WTC11 (cell line): Measurements from ENCODE around the gene CACNG7. TPM values are rescaled to one million over a fixed set of nuclear protein-coding genes. Genes with fewer than 3 reads are reported as not detected.
A peak's percentile ranks its signal among the peaks of the same experiment; 100 is the strongest.

Source experiments
- AFF4 ChIP-seq: sonication (generic); formaldehyde crosslinking; IDR thresholded peaks from 2 replicates; pipeline ENCODE4 v1.8.1; 2023; ENCODE audit warnings: mild to moderate bottlenecking, missing genetic modification reagents, borderline replicate concordance
- ARID4B ChIP-seq: sonication (generic); formaldehyde crosslinking; IDR thresholded peaks from 2 replicates; pipeline ENCODE4 v1.8.0; 2023; ENCODE audit warnings: missing genetic modification reagents, mild to moderate bottlenecking, borderline replicate concordance
- CBFB ChIP-seq: sonication (generic); formaldehyde crosslinking; IDR thresholded peaks from 2 replicates; pipeline ENCODE4 v1.8.1; 2022; ENCODE audit warnings: mild to moderate bottlenecking, low read depth, missing genetic modification reagents
- CREB1 ChIP-seq: sonication (generic); formaldehyde crosslinking; IDR thresholded peaks from 2 replicates; pipeline ENCODE4 v1.8.0; 2023; ENCODE audit warnings: mild to moderate bottlenecking, missing genetic modification reagents
- E2F4 ChIP-seq: sonication (generic); formaldehyde crosslinking; IDR thresholded peaks from 2 replicates; pipeline ENCODE4 v1.8.1; 2022; ENCODE audit warnings: low read depth, mild to moderate bottlenecking, moderate library complexity, missing genetic modification reagents, borderline replicate concordance
- ERG ChIP-seq: fragments of 250-450 bp; sonication (Bioruptor Pico); IDR thresholded peaks from 2 replicates; pipeline ENCODE4 v1.8.0; 2021; ENCODE audit warnings: mild to moderate bottlenecking
- FOXK1 ChIP-seq: sonication (generic); formaldehyde crosslinking; IDR thresholded peaks from 2 replicates; pipeline ENCODE4 v1.8.0; 2022; ENCODE audit warnings: mild to moderate bottlenecking, moderate library complexity, missing genetic modification reagents
- FOXP1 ChIP-seq: sonication (generic); formaldehyde crosslinking; IDR thresholded peaks from 2 replicates; pipeline ENCODE4 v1.8.0; 2022; ENCODE audit warnings: missing genetic modification reagents, mild to moderate bottlenecking, moderate library complexity, borderline replicate concordance
- HMGA2 ChIP-seq: fragments of 250-450 bp; sonication (Bioruptor Pico); IDR thresholded peaks from 2 replicates; pipeline ENCODE4 v1.4.0; 2021; ENCODE audit warnings: mild to moderate bottlenecking, moderate library complexity
- JUN ChIP-seq: sonication (generic); formaldehyde crosslinking; IDR thresholded peaks from 2 replicates; pipeline ENCODE4 v1.8.0; 2023; ENCODE audit warnings: mild to moderate bottlenecking, missing genetic modification reagents
- MAX ChIP-seq: sonication (generic); formaldehyde crosslinking; IDR thresholded peaks from 2 replicates; pipeline ENCODE4 v1.8.0; 2022; ENCODE audit warnings: mild to moderate bottlenecking, missing genetic modification reagents
- MLX ChIP-seq: sonication (generic); formaldehyde crosslinking; IDR thresholded peaks from 2 replicates; pipeline ENCODE4 v1.8.1; 2023; ENCODE audit warnings: mild to moderate bottlenecking, missing genetic modification reagents, moderate library complexity
- MXD4 ChIP-seq: fragments of 250-450 bp; sonication (Bioruptor Pico); IDR thresholded peaks from 2 replicates; pipeline ENCODE4 v1.8.0; 2021; ENCODE audit warnings: mild to moderate bottlenecking, moderate library complexity, borderline replicate concordance
- NFE2L1 ChIP-seq: sonication (generic); formaldehyde crosslinking; IDR thresholded peaks from 2 replicates; pipeline ENCODE4 v1.8.1; 2023; ENCODE audit warnings: missing genetic modification reagents
- NR3C1 ChIP-seq: sonication (generic); formaldehyde crosslinking; conservative IDR thresholded peaks from 2 replicates; pipeline ENCODE4 v1.8.1; 2023; ENCODE audit warnings: low read depth, mild to moderate bottlenecking, missing genetic modification reagents
- PRDM15 ChIP-seq: sonication (generic); formaldehyde crosslinking; IDR thresholded peaks from 2 replicates; pipeline ENCODE4 v1.8.0; 2022; ENCODE audit warnings: missing genetic modification reagents
- RELA ChIP-seq: sonication (generic); formaldehyde crosslinking; IDR thresholded peaks from 2 replicates; pipeline ENCODE4 v1.8.1; 2022; ENCODE audit warnings: missing genetic modification reagents, mild to moderate bottlenecking, borderline replicate concordance
- SP1 ChIP-seq: sonication (generic); formaldehyde crosslinking; conservative IDR thresholded peaks from 2 replicates; pipeline ENCODE4 v1.8.1; 2022; ENCODE audit warnings: missing genetic modification reagents
- TP53 ChIP-seq: sonication (generic); formaldehyde crosslinking; IDR thresholded peaks from 2 replicates; pipeline ENCODE4 v1.8.1; 2023; ENCODE audit warnings: mild to moderate bottlenecking, missing genetic modification reagents
- USF1 ChIP-seq: sonication (generic); formaldehyde crosslinking; IDR thresholded peaks from 2 replicates; pipeline ENCODE4 v1.8.0; 2022; ENCODE audit warnings: mild to moderate bottlenecking, missing genetic modification reagents
- ZBTB21 ChIP-seq: sonication (generic); formaldehyde crosslinking; IDR thresholded peaks from 2 replicates; pipeline ENCODE4 v1.8.1; 2023; ENCODE audit warnings: mild to moderate bottlenecking, missing genetic modification reagents, borderline replicate concordance
- ZNF263 ChIP-seq: sonication (generic); formaldehyde crosslinking; IDR thresholded peaks from 2 replicates; pipeline ENCODE4 v1.8.1; 2022; ENCODE audit warnings: low read depth, mild to moderate bottlenecking, moderate library complexity, missing genetic modification reagents
- ZNF396 ChIP-seq: fragments of 250-450 bp; sonication (Bioruptor Pico); IDR thresholded peaks from 2 replicates; pipeline ENCODE4 v1.8.0; 2021; ENCODE audit warnings: mild to moderate bottlenecking, moderate library complexity, borderline replicate concordance
- ZNF416 ChIP-seq: fragments of 250-450 bp; sonication (Bioruptor Pico); IDR thresholded peaks from 2 replicates; pipeline ENCODE4 v1.9.0; 2021; ENCODE audit warnings: mild to moderate bottlenecking, inconsistent platforms
- total RNA-seq: library from RNA; stranded (reverse); gene quantifications from 3 replicates; pipeline ENCODE4 v1.2.3, GENCODE V29; 2021

Gene CACNG7
- total RNA-seq, 1 experiment from 2014 or later, result 33.3 TPM

- TF ChIP-seq ZBTB21 (CRISPR knock-in tag) (no peak), USF1 (CRISPR knock-in tag) (peak; percentile 38; the same call in 1 of the 2 replicates), MAX (no peak; the same call in 1 of the 2 replicates), AFF4 (CRISPR knock-in tag) (no peak), NFE2L1 (CRISPR knock-in tag) (no peak), ZNF263 (CRISPR knock-in tag) (no peak), MLX (CRISPR knock-in tag) (no peak), ZNF416 (CRISPR knock-in tag) (no peak), HMGA2 (CRISPR knock-in tag) (no peak), TP53 (peak; percentile 71; the same call in 1 of the 2 replicates), MXD4 (CRISPR knock-in tag) (no peak), FOXK1 (peak; percentile 30; the same call in 1 of the 2 replicates), E2F4 (CRISPR knock-in tag) (no peak), CREB1 (CRISPR knock-in tag) (no peak), FOXP1 (CRISPR knock-in tag) (no peak), PRDM15 (CRISPR knock-in tag) (no peak), ZNF396 (CRISPR knock-in tag) (no peak), SP1 (CRISPR knock-in tag) (no peak), NR3C1 (CRISPR knock-in tag) (no peak), CBFB (CRISPR knock-in tag) (no peak), JUN (no peak), ARID4B (CRISPR knock-in tag) (no peak), RELA (CRISPR knock-in tag) (no peak), ERG (no peak)
These were observed 18.7 kb downstream of the CACNG7 start (continued) for GRCh38 chr19:53927739-53928138.
